HG02763 (cell line): Measurements from ENCODE around the gene PNMA8B.

Source experiments
- ATAC-seq: cut with Tn5 transposase; IDR thresholded peaks from one replicate; pipeline ENCODE4 v1.9.1; 2021; ENCODE audit warnings: mild to moderate bottlenecking, moderate library complexity; ENCODE audit not compliant: unreplicated experiment

The PNMA8B gene

DNA sequence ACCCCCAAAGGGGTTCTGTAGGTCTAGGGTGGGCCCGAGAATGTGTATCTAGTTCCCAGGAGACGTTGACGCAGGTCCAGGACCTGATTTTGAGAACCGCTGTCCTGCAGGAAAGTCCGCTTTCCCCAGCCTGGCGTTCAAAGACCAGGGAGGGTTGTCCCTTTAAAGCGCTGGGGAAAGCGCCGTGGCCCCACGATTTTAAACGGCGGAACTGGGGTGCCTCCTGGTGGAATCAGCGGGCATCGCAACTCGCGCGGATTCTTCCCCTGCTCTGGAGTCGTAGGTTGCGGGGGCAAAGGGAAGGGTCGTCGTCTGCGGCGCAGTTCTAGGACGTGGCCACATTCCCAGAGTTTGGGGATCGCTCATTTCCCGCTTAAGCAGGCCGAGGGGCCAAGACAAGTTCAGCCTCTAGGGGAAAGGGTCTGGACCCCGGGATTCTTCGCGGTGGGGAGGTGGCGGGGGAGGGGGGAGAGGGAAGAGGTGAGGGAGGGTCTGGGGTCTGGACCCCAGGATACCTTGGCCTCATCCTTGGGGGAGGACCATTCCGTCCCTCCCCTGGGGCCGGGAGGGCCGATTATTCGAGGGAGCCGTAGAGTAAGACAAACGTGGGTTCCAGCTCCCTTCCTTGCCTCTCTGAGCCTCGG is 7.7 kb downstream of the PNMA8B start:
- no peak for ATAC-seq

- no peak for ATAC-seq
These were observed 8.4 kb downstream of the PNMA8B start for GRCh38 chr19:46487178-46487801.

- ATAC-seq, result no peak
These were observed 9.3 kb downstream of the PNMA8B start for GRCh38 chr19:46486358-46486757.

GRCh38 chr19:46484656-46485055 is 11.0 kb downstream of the PNMA8B start:
- ATAC-seq, result no peak

- ATAC-seq, result no peak
These were observed 13.0 kb downstream of the PNMA8B start for GRCh38 chr19:46482631-46483030.

- no peak for ATAC-seq
These were observed 13.7 kb downstream of the PNMA8B start for GRCh38 chr19:46481947-46482346.

DNA sequence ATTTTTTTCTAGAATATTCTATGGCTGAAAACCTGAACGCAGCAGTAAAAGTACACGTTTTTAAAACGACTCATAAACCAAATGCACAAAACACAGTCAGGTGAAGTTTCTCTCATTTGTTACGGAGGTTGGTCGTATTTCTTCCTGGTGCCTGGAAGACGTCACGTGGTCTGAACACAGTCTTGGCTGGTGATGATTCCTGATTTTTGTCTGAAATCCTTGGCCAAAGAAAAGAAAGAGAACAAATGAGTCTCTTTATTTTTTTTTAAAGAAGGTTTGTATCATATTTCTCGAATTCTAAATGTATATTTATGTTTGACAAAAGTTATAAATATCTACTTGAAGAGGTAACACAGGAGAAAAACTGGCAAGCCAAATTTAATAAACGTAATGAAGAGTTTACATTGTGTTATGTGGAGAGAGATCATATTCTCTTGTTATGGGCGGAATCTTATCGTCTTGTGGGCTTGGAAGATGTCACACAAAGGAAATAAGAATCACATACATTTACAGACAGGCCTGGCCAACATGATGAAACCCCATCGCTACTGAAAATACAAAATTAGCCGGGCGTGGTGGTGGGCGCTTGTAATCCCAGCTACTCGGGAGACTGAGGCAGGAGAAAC is 14.3 kb downstream of the PNMA8B start:
- ATAC-seq, result no peak

DNA sequence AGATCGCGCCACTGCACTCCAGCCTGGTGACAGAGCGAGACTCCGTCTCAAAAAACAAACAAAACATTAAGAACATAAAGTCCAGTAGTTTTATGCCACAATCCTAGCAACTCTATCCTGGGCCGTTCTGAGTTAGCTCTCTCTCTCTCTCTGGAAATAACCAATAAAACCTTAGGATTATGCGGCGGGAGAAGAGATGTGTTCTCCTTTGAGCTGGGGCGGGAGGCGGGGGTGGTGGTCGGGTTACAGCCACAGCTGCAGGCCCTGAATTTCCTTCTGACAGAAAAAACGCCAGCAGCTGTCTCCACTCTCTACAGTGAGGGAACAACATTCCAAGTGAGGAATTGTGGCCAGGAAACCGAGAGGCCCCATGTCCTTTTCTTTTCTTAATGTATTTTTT is 15.3 kb downstream of the PNMA8B start:
- ATAC-seq, result no peak

GRCh38 chr19:46478356-46478986 is 17.2 kb downstream of the PNMA8B start:
- ATAC-seq, result no peak

GRCh38 chr19:46475986-46476385 is 19.7 kb downstream of the PNMA8B start:
- ATAC-seq, result no peak

GRCh38 chr19:46474211-46474610 is 21.5 kb downstream of the PNMA8B start:
- no peak for ATAC-seq

DNA sequence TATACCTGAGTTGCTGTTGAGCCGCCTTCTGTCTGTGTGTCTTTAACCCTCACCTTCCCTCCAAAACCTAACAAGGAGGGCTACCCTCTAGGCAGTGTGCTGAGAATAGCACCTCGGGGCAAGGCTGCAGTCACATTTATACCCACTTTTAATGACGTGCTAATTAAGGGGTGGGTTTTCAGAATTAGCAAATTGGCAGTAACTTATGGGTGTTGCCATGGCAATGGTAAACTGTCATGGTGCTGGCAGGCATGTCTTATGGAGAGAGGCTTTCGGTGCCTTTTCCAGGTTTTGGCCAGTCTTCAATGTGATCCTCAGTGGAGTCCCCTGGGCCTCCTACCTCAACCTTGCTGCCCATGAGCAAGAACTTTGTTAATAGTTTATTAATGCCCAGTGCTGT is 23.1 kb downstream of the PNMA8B start:
- no peak for ATAC-seq

- no peak for ATAC-seq
These were observed 23.7 kb downstream of the PNMA8B start for GRCh38 chr19:46471811-46472543.

GRCh38 chr19:46471116-46471733 is 24.4 kb downstream of the PNMA8B start, which contains the start of gene PNMA8A:
PNMA8A (minus strand) TSS chr19:46471563; CDS start chr19:46471035, 528 bp downstream.
- ATAC-seq, result no peak

- ATAC-seq, result no peak
These were observed 25.3 kb downstream of the PNMA8B start for GRCh38 chr19:46470376-46470775.

DNA sequence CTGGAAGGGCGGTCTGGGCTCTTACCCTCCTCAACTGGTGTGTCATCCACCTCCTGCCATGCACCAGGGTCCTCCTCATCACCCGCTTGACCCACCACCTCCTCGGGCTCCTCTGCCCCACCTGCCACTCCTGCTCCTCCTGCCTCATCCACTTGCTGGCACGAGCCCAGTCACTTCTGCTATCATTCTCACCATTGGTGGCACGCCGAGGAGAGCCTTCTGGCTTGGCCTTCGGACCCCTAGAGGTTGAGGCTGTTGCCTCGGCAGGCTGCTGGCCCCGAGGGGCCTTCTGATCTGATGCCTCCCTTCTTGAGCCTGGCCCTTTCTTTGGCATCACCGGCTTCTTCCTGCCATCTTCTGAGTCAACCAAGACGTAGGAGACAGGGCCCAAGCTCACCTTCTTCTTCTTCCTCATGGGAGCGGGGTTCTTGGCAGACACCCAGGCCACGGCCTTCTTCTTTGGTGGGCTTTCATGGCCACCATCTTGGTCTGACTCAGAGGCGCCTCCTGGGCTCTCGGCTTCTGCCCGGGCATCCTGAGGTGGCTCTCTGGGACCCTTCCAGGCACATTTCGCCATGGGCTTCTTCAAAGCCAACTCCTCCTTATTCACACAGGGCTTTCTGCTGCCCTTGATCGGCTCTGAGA is 26.0 kb downstream of the PNMA8B start:
- ATAC-seq, result no peak

- no peak for ATAC-seq
These were observed 29.0 kb downstream of the PNMA8B start for GRCh38 chr19:46466536-46467196.

DNA sequence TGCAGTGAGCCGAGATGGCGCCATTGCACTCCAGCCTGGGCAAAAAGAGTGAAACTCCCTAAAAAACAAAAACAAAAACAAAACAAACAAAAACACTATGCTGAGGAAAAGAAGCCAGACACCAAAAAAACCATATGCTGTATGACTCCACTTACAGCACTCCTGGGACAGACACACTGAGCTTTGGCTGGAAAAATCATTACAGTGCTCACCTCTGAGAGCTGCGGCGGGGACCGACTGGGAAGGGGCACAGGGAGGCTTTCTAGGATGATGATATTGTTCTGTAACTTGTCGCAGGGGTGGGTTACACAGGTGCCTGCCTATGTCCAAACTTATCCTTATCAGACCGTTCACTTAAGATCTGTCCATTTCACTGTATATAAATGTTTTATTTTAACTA is 32.2 kb downstream of the PNMA8B start:
- ATAC-seq, result no peak

- ATAC-seq, result no peak
These were observed 34.1 kb downstream of the PNMA8B start for GRCh38 chr19:46461537-46461936.

GRCh38 chr19:46460981-46461380 is 34.7 kb downstream of the PNMA8B start:
- no peak for ATAC-seq
